Progenitor cell of endocrine pancreas (in vitro differentiated cells): Measurements from ENCODE around the gene STK33. TPM values are rescaled to one million over a fixed set of nuclear protein-coding genes. Genes with fewer than 3 reads are reported as not detected.

Experiments used
- DNase-seq: peaks from one replicate; pipeline ENCODE4 v3.0.0; 2021; ENCODE audit warnings: low spot score; ENCODE audit not compliant: unreplicated experiment
- H3K27ac Mint-ChIP-seq: 2 replicates; pipeline ENCODE4 v1.8.0; 2021; ENCODE audit warnings: mild to moderate bottlenecking, moderate library complexity, mixed read lengths
- H3K27me3 Mint-ChIP-seq: 2 replicates; pipeline ENCODE4 v1.8.0; 2021; ENCODE audit warnings: mixed read lengths
- H3K36me3 Mint-ChIP-seq: 2 replicates; pipeline ENCODE4 v1.8.0; 2022; ENCODE audit warnings: mixed read lengths; ENCODE audit not compliant: insufficient read depth
- H3K4me1 Mint-ChIP-seq: 2 replicates; pipeline ENCODE4 v1.8.0; 2021; ENCODE audit warnings: low read depth, mixed read lengths
- H3K4me3 Mint-ChIP-seq: 2 replicates; pipeline ENCODE4 v1.8.0; 2021; ENCODE audit warnings: low read depth, mild to moderate bottlenecking, moderate library complexity, mixed read lengths
- H3K9me3 Mint-ChIP-seq: 2 replicates; pipeline ENCODE4 v1.8.0; 2021; ENCODE audit warnings: low read depth, mixed read lengths
- total RNA-seq: library from RNA; stranded (reverse); gene quantifications from 2 replicates; pipeline ENCODE4 v1.2.1, GENCODE V29; 2021
- TF ChIP-seq, protein P1 (sequence below): fragments of 200-600 bp; sonication (generic); IDR thresholded peaks from one replicate; pipeline ENCODE4 v1.5.0; 2021; ENCODE audit warnings: antibody characterized with exemption, mild to moderate bottlenecking; ENCODE audit not compliant: unreplicated experiment

Gene STK33
- total RNA-seq, 1 donor from 2014 or later: 23.4 TPM

DNA sequence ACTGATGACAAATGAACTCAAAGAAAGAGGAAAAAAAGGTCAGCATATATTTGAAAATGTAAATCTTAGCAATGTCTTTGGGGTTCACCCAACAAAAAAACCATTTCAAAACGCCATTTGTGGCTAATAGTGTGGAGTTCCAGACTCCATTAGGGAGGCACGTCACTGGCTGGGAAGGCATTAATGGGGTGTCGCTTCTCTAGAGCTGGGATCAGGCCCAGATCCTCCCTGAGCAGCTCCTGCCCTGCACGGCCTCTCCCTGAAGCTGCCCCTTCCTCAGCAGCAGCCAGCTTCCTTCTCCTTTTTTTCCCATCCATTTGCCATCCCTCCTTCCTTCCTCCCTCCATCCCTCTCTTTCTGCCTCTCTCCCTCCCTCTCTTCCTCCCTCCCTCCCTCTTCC is 231.5 kb downstream of the STK33 start:
- H3K27ac Mint-ChIP-seq: no peak overlapping the region

DNA sequence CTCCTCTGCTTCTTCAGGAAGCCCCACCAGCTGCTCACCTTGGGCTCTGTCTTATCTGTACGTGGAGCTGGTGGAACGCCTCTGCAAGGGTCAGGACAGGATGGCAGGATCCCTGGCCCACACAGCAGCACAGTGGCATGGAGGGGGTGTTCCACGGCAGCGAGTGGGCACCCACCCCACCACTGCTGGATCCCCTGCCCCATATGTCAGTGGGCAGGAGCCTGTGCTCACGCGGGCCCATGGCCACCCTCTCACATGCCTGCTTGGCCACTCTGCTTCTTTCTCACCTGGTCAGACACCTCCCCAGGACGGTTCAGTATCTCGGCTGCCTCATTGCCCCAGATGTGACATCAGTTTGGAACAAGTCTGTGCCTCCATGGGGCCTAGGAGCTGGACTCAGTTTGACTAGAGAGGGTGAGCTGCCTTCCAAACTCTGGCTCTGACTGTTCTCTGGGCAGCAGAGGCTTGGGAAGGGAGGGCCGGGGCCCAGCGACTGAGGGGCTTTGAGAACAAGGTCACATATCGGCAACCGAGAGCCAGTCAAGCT is 232.3 kb downstream of the STK33 start:
- no peak for DNase-seq
- H3K36me3 Mint-ChIP-seq: no peaks in the 10 kb centered on the region
- H3K27ac Mint-ChIP-seq: no peak overlapping the region
- no peaks in the 10 kb centered on the region for H3K27me3 Mint-ChIP-seq
- TF ChIP-seq, protein P1, sequence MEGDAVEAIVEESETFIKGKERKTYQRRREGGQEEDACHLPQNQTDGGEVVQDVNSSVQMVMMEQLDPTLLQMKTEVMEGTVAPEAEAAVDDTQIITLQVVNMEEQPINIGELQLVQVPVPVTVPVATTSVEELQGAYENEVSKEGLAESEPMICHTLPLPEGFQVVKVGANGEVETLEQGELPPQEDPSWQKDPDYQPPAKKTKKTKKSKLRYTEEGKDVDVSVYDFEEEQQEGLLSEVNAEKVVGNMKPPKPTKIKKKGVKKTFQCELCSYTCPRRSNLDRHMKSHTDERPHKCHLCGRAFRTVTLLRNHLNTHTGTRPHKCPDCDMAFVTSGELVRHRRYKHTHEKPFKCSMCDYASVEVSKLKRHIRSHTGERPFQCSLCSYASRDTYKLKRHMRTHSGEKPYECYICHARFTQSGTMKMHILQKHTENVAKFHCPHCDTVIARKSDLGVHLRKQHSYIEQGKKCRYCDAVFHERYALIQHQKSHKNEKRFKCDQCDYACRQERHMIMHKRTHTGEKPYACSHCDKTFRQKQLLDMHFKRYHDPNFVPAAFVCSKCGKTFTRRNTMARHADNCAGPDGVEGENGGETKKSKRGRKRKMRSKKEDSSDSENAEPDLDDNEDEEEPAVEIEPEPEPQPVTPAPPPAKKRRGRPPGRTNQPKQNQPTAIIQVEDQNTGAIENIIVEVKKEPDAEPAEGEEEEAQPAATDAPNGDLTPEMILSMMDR: no peak
- no peaks in the 10 kb centered on the region for H3K9me3 Mint-ChIP-seq
- no peaks in the 10 kb centered on the region for H3K4me1 Mint-ChIP-seq
- H3K4me3 Mint-ChIP-seq: no peak overlapping the region

More for the DNA sequence above, 231.5 kb downstream of the STK33 start:
- TF ChIP-seq, protein P1: no peak
- Mint-ChIP-seq H3K4me3 (no peak overlapping the region), H3K9me3 (no peaks in the 10 kb centered on the region), H3K36me3 (no peaks in the 10 kb centered on the region), H3K27me3 (no peaks in the 10 kb centered on the region), H3K4me1 (no peaks in the 10 kb centered on the region)
- no peak for DNase-seq

DNA sequence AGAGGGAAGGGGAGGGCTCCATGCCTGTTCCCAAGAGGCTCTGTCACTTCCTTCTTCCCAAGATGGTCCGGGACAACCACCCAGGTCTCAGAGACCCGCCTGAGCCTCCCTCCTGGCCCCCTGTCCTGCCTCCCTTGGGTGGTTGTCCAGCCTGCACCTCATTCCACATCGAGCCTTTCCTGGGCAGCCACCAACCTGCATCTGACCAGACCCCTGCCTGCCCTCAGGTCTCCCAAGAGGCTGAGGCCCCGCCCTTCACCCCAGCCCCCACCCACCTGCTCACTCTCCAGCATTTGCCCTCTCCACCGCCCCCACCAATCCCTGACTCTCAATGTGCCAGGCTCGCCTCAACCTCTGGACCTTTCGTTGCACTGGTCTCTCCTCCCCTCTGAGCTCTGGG is 232.8 kb downstream of the STK33 start:
- Mint-ChIP-seq H3K36me3 (no peaks in the 10 kb centered on the region), H3K27me3 (no peaks in the 10 kb centered on the region), H3K27ac (no peak overlapping the region), H3K4me3 (no peak overlapping the region), H3K9me3 (no peaks in the 10 kb centered on the region), H3K4me1 (no peaks in the 10 kb centered on the region)
- TF ChIP-seq, protein P1: no peak
- DNase-seq: no peak

DNA sequence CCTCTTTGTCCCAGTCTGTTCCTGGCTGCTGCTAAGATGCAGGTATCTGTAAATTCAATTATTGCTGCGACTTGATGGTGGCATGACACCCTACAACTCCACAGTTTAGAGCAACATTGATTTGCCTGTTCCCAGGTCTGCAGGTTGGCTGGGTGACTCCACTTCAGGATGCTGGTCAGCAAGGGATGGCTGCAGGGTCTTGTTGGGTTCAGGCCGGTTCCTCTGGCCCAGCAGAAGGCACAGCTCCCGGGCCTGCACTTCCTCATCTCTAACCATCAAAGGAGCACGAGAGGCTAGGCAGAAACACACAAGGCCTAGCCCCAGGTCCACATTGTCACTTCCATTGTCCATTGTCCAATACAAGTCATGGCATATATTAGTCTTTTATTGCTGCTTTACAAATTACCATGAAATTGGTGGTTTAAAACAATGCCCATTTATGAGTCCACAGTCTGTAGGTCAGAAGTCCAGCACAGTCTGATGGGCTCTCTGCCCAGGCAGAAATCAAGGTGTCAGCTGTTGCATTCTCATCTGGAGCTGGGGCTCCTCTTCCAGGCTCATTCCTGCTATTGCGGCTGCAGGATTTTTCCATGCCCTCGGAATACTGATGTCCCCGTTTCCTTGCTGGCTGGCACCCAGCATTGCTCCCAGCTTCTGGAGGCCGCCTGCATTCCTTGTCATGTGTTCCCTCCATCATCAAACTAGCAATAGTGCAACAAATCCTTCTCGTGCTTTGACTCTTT is 233.8 kb downstream of the STK33 start:
- H3K4me3 Mint-ChIP-seq: no peak overlapping the region
- H3K27ac Mint-ChIP-seq: no peak overlapping the region
- no peaks in the 10 kb centered on the region for H3K36me3 Mint-ChIP-seq
- H3K27me3 Mint-ChIP-seq: no peaks in the 10 kb centered on the region
- no peak for DNase-seq
- no peaks in the 10 kb centered on the region for H3K4me1 Mint-ChIP-seq
- no peaks in the 10 kb centered on the region for H3K9me3 Mint-ChIP-seq
- TF ChIP-seq, protein P1: no peak

DNA sequence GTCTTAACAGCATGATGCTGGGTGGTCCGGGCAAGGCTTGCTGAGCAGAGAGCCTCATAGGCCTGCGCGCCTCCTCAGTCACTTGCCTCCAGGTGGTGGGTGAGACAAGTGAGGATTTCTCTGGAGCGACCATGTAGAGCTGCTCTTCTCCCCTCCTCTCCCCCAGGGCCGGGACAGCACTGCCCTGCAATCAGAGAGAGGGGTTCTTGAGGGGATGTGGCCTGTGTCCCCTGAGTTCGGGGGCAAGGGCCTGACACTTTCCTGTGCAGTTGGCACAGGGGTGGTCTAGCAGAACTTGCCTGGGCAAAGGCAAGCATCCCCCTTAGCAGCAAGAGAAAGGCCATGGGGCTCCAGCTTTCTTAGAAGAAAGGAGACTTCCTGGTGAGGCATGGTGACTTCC is 234.5 kb downstream of the STK33 start:
- Mint-ChIP-seq H3K36me3 (no peaks in the 10 kb centered on the region), H3K27ac (no peak overlapping the region), H3K4me1 (peaks cover 3% of the 10 kb centered on the region), H3K9me3 (no peaks in the 10 kb centered on the region), H3K4me3 (no peak overlapping the region), H3K27me3 (no peaks in the 10 kb centered on the region)
- TF ChIP-seq, protein P1: no peak
- no peak for DNase-seq
